Inflammatory macrophage treated with lipopolysaccharide for 1 hour (primary cell): Measurements from ENCODE around the gene LRCH4.
"Not testable (repeated sequence)": the region's sequence is repeated elsewhere in the genome, so short reads cannot be mapped to it uniquely, and the experiment has no call there.

Experiments
- DNase-seq, 2 donors: peaks; one replicate each; pipeline ENCODE4 v3.0.0-alpha.2; 2020 to 2022

Gene LRCH4

DNA sequence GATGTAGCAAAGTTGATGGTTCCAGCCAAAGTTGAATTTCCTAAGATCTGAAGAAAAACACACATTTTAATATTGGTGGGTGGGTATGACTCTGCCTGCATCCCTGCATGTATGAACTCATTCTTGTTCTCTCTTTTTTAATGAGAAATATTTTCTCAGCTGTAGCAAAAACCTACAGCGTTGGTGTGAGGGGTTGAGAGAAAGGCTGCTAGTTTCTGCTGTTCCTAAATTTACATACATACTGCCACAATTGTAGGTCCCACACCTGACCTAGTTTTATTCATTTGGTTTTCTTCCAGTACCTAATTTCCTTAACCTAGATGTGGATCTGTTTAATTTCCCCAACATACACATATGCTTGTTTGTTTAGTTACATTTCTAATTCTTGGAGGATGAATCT is 42.3 kb downstream of the LRCH4 start:
- no peak for DNase-seq

DNA sequence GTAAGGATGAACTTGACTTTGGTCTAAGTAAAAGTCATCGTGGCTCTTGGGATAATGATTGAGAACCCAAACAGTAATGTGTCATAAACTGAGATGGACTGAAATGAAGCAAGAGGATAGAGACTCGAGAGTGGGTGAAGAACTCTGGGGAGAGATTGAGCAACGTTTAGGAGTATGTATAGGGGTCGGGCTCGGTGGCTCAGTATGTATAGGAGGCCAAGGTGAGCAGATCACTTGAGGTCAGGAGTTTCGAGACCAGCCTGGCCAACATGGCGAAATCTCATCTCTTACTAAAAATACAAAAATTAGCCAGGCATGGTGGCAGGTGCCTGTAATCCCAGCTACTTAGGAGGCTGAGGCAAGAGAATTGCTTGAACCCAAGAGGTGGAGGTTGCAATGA is 44.6 kb downstream of the LRCH4 start:
- DNase-seq, result peak in 1 of 2 donors; percentile 44

DNA sequence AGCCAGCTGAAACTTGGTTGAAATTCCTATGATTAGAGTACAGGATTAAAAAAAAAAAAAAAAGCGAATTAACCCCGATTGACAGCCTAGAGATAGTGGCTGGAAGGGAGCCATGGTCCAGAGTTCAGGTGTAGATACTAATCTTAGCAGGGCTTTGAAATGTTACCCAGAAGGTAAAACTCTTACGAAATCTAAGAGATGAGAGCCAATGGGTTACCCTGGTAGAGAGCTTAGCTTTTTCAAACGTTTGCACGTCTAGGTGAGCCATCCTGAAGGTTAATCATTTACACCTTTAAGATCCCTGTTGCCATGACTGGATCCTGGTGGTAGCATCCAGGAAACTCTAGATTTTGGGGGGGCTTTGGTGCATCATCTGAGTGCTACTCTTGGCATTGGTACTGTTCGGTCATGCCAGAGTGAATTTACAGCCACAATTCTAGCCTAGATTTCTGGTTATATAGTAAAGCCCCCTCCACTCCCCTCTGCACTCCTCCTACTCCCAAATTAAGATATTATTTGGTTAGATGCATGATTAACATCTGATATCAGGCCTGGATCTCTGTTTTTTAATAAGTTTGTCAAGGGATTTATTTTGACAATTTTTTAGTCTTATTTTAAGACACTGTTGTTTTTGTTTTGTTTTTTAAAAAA is 45.7 kb downstream of the LRCH4 start:
- no peak for DNase-seq

DNA sequence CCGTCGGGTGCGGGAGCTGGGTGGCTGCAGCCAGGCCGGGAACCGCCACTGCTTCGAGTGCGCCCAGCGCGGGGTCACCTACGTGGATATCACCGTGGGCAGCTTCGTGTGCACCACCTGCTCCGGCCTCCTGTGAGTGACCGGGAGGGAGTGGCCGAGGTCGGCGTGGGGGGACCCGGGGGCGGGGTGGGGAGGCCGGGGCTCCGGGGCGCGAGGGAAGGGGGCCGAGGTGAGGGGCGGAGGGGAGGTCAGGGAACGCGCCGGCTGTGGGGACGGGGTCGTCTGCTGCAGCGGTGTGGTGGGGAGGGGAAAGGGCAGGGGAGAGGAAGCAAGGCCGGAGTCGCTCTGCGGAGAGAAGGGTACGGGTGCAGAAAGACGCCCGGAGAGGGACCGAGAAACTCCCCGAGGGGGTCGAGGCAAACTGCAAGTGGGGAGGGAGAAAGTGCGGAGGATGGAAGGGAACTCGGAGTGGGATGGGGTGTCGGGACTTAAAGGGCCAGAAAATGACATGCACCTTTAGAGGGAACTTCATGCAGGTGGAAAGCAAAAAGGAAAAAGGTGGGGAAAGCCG is 46.4 kb downstream of the LRCH4 start:
- no peak for DNase-seq

DNA sequence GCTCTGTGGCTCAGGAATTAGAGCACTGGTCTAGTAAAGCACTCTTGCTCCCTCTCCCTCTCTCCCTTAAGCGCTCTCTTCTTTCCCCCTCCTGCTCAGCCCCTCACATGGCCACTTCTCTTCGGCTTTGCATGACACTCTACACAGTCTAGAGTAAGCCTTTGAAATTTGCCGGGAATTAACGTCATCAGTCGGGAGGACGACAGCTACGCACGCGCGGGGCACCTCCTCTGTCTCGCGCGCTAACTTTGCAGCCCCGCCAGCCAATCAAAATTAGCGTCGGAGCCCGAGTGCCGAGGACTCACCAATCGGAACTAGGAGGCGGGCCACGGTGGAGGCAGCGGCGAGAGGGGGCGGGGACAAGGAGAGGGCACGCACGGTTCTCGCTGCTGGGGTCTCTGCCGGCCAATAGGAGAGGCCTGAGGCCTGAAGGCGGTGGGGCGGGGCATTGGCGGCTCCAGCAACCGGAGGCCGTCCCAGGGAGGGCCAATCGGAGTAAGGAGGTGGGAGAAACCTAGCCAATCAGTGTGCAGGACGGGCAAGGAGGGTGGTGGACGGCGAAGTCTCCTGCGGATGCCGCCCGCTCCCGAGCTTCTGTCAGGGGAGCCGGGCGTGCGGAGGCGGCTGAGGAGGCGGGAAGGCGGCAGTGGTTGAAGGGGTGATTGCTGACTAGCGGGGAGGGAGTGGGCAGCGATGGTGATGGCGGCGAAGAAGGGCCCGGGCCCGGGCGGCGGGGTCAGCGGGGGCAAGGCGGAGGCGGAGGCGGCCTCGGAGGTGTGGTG is 47.1 kb downstream of the LRCH4 start, which contains the start of gene AGFG2:
AGFG2 (plus strand) TSS at position 550 of the 782 bp plus-strand sequence; CDS start at position 694, 144 bp downstream.
- DNase-seq, result peak; percentile 100

DNA sequence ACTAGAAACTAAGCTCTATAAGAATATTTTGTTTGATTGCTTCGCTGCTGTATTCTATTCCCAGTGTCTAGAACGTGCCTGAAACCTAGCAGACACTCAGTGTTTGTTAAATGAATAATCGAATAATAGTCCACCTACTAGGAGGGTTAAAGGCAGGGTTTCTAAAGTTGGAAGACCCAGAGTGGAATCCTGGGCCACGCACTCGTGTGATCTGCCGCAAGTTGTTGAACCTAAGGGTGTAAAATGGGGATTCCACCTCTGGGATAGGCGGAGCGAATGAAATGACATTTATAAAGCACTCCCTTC is 47.6 kb downstream of the LRCH4 start:
- no peak for DNase-seq

DNA sequence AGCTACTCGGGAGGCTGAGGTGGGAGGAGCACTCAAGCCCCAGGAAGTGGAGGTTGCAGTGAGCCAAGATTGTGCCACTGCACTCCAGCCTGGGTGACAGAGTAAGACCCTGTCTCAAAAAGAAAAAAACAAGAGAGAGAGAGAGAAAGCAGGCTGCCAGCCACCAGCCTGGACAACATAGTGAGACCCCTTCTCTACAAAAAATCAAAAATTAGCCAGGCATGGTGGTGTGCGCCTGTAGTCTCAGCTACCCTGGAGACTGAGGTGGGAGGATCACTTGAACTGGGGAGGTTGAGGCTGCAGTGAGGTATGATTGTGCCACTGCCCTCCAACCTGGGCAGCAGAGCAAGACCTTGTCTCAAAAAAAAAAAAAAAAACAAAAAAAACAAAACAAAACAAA is 49.2 kb downstream of the LRCH4 start:
- DNase-seq, result not testable (repeated sequence)

DNA sequence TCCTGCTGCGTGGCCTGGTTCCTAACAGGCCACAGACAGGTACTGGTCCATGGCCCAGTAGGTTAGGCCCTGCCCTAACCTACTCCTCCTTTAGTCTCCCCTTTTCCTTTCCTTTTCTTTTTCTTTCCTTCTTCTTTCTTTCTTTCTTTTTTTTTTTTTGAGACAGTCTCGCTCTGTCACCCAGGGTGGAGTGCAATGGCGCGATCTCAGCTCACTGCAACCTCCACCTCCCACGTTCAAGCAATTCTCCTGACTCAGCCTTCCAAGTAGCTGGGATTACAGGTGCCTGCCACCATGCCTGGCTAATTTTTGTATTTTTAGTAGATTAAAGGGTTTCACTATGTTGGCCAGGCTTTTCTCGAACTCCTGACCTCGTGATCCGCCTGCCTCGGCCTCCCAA is 49.9 kb downstream of the LRCH4 start:
- DNase-seq, result not testable (repeated sequence)

DNA sequence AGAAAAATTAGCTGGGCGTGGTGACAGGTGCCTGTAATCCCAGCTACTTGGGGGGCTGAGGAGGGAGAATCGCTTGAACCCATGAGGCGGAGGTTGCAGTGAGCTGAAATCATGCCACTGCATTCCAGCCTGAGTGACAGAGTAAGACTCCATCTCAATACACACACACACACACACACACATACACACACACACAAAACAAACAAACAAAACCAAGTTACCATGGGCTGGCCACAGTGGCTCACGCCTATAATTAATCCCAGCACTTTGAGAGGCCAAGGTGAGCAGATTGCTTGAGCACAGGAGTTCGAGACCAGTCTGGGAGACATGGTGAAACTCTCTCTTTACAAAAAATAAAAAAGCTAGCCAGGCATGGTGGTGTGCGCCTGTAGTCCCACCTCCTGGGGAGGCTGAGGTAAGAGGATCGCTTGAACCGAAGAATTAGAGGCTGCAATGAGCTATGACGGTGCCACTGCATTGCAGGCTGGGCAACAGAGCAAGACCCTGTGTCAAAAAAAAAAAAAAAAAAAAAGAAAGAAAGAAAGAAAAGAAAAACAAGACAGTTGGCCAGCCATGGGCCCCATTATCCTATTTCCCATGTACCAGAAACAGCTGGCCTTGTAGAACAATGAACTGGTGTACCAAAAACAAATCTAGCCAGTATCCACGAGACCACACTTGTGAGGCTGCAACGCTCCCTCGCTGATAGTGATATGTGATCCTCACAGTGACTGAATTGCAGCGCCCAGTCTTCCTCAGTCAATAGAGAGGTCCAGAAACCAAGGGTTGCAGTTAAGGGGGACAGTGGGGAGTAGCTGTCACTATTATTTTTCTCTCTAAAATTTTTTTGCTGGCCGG is 53.5 kb downstream of the LRCH4 start:
- no peak for DNase-seq

DNA sequence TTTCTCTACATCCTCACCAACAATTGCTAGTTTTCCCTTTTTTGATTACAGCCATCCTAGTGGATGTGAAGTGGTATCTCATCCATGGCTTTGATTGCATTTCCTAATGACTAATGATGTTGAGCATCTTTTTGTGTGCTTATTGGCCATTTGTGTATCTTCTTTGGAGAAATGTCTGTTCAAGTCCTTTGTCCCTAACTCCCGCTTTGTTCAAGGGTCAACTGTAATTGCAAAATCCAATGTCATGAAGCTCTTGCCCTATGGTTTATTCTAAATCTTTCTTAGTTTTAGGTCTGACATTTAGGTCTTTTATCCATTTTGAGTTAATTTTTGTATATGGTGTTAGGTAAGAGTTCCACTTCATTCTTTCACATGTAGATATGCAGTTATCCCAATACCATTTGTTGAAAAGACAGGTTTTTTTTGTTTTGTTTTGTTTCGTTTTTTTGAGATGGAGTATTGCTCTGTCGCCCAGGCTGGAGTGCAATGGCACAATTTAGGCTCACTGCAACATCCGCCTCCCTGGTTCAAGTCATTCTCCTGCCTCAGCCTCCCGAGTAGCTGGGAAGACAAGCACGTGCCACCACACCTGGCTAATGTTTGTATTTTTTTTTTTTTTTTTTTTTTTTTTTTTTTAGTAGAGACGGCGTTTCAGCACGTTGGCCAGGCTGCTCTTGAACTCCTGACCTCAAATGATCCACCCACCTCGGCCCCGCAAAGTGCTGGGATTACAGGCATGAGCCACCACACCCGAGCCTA is 57.6 kb downstream of the LRCH4 start:
- DNase-seq, result not testable (repeated sequence)
